ENCODE measurements around the gene TMC5.

DNA sequence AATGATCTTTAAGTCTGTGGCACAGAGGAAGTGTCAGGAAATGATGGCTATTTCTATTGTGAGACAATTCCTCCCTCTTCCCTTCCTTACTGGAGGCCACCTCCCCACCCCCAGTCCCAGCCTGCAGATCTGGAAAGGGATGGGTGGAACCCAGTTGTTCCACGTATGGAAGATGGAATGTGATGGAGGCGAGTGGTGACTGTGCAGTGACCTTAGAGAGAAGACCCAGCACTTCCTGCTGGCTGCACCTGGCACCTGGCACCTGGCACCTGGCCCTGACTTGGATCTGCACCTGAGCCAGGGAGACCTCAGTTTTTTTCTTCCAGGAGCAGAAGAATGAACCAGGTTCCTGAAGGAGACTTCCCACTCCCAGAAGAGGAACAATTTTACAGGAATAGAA is 33.0 kb upstream of the TMC5 start:
- TF ChIP-seq, protein P1, sequence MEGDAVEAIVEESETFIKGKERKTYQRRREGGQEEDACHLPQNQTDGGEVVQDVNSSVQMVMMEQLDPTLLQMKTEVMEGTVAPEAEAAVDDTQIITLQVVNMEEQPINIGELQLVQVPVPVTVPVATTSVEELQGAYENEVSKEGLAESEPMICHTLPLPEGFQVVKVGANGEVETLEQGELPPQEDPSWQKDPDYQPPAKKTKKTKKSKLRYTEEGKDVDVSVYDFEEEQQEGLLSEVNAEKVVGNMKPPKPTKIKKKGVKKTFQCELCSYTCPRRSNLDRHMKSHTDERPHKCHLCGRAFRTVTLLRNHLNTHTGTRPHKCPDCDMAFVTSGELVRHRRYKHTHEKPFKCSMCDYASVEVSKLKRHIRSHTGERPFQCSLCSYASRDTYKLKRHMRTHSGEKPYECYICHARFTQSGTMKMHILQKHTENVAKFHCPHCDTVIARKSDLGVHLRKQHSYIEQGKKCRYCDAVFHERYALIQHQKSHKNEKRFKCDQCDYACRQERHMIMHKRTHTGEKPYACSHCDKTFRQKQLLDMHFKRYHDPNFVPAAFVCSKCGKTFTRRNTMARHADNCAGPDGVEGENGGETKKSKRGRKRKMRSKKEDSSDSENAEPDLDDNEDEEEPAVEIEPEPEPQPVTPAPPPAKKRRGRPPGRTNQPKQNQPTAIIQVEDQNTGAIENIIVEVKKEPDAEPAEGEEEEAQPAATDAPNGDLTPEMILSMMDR (IDR thresholded peaks at IDR 0.05) = no peak
- TF ChIP-seq POLR2A (IDR thresholded peaks at IDR 0.05) = no peak
